ENCODE data around the gene DHTKD1.
"Not testable (repeated sequence)": the region's sequence is repeated elsewhere in the genome, so short reads cannot be mapped to it uniquely, and the experiment has no call there.

The DHTKD1 gene

GRCh38 chr10:12162927-12163326 is 94.2 kb downstream of the DHTKD1 start:
- no peak for DNase-seq (ENCODE audit: low read depth)
- H3K4me3 ChIP-seq (ENCODE audit: low read length), result no peak overlapping the region
- TF ChIP-seq CTCF (IDR thresholded peaks at IDR 0.05; ENCODE audit: insufficient read depth, low read depth, low read length, missing control alignments), result no peak

- no peak for DNase-seq (ENCODE audit: low read depth)
- TF ChIP-seq CTCF (IDR thresholded peaks at IDR 0.05; ENCODE audit: insufficient read depth, low read depth, low read length, missing control alignments), result no peak
- H3K4me3 ChIP-seq (ENCODE audit: low read length), result no peak overlapping the region
These were observed 95.3 kb downstream of the DHTKD1 start for GRCh38 chr10:12164085-12164484.

- no peak for DNase-seq (ENCODE audit: low read depth)
- H3K4me3 ChIP-seq (ENCODE audit: low read length), result no peak overlapping the region
- no peak for TF ChIP-seq CTCF (IDR thresholded peaks at IDR 0.05; ENCODE audit: insufficient read depth, low read depth, low read length, missing control alignments)
These were observed 96.3 kb downstream of the DHTKD1 start for GRCh38 chr10:12165036-12165435.

GRCh38 chr10:12165999-12166775 is 97.4 kb downstream of the DHTKD1 start:
- no peak for TF ChIP-seq CTCF (IDR thresholded peaks at IDR 0.05; ENCODE audit: insufficient read depth, low read depth, low read length, missing control alignments)
- H3K4me3 ChIP-seq (ENCODE audit: low read length), result no peak overlapping the region
- DNase-seq (ENCODE audit: low read depth), result no peak

- DNase-seq (ENCODE audit: low read depth); H3K4me3 ChIP-seq (ENCODE audit: low read length): not testable (repeated sequence)
These were observed 102.8 kb downstream of the DHTKD1 start for GRCh38 chr10:12171512-12171911.

All from epithelial cell of esophagus (primary cell).